HG03066 (cell line): ENCODE measurements around the gene ILF3.
"Not testable (repeated sequence)": the region's sequence is repeated elsewhere in the genome, so short reads cannot be mapped to it uniquely, and the experiment has no call there.

Experiments used
- ATAC-seq: cut with Tn5 transposase; IDR thresholded peaks from one replicate; pipeline ENCODE4 v1.9.1; 2021; ENCODE audit warnings: low read depth; ENCODE audit not compliant: unreplicated experiment

The ILF3 gene

DNA sequence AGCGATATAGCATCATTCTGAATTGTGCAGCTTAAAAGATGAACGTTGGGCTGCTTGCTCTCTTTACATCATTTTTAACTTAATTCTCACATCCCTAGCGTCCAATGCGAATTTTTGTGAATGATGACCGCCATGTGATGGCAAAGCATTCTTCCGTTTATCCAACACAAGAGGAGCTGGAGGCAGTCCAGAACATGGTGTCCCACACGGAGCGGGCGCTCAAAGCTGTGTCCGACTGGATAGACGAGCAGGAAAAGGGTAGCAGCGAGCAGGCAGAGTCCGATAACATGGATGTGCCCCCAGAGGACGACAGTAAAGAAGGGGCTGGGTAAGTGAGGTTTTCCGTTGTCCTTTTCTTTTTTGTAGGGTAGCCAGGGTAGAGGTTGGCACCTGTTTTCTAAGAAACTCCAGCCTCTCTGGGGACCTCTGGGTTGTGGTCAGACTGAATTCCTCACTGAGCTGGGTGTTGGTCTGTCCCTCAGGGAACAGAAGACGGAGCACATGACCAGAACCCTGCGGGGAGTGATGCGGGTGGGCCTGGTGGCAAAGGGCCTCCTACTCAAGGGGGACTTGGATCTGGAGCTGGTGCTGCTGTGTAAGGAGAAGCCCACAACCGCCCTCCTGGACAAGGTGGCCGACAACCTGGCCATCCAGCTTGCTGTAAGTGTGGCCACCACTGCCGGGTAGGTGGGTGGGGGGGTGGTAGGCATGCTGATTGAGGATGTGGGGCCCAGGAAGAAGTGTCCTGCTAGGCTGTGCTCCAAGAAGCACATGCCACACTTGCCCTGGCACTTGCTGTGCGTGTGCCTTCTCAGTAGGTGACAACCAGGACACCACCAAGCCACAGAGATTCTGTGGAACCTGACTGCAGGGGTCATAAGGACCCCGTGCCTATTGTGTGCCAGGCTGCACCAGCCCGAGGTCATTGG lies 17.0 kb downstream of the ILF3 start:
- ATAC-seq = no peak

DNA sequence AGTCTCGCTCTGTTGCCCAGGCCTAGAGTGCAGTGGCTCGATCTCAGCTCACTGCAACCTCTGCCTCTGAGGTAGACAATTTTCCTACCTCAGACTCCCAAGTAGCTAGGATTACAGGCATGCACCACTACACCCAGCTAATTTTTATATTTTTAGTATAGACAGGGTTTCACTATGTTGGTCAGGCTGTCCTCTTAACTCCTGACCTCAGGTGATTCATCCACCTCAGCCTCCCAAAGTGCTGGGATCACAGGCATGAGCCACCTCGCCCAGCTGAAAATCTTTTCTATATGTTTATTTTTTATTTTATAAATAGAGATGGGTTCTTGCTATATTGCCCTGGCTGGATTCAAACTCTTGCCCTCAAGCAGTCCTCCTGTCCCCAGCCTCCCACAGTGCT lies 17.8 kb downstream of the ILF3 start:
- ATAC-seq = not testable (repeated sequence)

DNA sequence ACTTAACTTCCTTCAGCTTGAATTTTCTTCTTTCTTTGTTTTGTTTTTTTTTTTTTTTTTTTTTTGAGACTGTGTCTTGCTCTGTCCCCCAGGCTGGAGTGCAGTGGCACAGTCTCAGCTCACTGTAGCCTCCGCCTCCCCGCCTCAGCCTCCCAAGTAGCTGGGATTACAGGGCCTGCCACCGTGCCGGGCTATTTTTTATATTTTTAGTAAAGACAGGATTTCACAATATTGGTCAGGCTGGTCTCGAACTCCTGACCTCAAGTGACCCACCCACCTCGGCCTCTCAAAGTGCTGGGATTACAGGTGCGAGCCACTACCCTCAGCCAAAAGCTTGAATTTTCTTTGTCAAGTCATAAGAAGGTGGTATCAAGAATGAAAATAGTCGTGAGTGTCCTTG lies 21.1 kb downstream of the ILF3 start:
- not testable (repeated sequence) for ATAC-seq

DNA sequence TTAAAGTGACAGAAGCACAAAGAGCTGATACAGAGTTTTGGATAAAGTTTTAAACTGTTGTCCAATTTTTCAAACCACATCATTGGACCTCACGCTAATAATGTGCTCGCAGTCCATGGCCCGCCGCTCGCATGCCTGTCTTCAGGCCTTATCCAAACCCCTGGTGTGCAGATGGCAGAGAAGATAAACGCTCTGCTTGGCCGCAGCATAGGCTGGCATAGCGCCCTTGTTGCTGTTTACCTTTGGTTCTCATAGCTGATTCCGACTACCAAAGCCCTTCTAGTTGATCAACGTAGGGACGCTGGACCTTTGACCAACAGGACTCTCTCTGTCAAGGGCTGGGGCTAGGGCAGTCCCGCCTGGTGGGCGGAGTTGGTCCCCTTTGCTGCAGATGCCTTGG lies 23.6 kb downstream of the ILF3 start:
- no peak for ATAC-seq

DNA sequence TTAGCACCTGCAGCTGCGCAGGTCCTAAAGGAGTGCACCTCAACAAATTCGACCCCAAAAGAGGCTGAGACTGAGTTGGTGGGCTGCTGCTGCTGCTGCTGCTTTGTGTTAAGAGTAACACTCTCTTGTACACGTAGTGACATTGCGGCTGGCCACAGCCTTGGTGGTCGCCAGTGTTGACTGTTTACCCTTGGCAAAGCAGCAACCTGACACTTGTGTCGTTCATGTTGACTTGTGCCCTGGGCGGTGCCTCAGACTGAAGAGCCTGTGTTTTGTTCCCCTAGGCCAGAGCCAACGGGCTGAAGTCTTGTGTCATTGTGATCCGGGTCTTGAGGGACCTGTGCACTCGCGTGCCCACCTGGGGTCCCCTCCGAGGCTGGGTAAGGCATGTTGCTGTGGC lies 24.7 kb downstream of the ILF3 start:
- no peak for ATAC-seq

DNA sequence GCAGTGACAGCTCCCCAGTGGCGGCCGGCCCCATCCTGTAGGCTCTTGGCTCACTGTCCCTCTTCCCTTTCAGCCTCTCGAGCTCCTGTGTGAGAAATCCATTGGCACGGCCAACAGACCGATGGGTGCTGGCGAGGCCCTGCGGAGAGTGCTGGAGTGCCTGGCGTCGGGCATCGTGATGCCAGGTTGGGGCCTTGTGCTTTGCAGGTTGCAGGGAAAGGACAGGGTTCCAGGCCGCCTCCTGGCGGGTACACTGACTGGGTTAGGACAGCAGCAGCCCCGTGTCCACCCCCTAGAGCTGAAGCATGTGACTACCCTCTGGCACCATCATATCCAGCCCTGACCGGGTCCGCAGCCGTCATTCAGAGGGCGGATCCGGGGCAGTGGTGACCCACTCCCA lies 25.6 kb downstream of the ILF3 start:
- ATAC-seq = no peak

DNA sequence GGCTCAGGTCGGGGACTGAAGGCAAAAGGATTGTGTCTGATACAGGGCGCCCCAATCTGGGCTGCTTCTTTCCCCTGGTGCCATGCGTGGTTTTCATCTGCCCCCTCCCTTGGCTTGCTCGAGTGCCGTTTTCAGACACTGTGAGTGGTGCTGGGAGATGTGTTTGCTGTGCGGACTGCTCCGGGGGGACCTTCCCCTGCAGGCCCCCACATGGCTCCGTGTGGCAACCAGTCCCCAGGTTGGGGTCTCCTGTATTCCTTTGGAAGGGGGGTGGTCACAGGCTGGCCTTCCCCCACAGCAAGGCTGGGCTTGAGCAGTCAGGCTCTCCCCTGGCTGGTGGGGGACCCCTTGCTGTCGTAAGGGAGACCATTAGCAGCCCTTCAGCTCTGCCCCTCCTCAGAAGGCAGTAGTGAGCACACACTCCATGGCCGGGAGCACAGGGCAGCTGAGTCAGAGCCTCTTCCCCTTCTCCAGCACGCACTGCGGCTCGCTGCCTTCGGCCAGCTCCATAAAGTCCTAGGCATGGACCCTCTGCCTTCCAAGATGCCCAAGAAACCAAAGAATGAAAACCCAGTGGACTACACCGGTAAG lies 26.5 kb downstream of the ILF3 start:
- no peak for ATAC-seq

DNA sequence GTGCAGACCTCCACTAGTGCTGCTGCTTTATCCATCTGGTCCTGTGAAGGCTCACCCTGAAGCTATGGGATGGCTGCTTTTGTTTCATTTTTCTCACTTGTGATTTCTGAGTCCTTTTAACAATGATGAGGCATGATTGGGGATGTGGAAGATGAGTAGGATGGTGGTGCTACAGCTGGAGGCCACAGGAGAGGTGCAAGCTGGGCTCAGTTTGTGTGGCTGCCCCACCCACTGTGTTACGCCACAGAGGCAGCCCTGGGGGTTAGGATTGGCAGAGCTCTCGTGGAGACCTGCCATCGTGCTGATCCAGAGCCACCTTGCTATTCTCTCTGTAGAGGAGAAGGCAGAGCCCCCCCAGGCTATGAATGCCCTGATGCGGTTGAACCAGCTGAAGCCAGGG lies 27.5 kb downstream of the ILF3 start:
- ATAC-seq = no peak

DNA sequence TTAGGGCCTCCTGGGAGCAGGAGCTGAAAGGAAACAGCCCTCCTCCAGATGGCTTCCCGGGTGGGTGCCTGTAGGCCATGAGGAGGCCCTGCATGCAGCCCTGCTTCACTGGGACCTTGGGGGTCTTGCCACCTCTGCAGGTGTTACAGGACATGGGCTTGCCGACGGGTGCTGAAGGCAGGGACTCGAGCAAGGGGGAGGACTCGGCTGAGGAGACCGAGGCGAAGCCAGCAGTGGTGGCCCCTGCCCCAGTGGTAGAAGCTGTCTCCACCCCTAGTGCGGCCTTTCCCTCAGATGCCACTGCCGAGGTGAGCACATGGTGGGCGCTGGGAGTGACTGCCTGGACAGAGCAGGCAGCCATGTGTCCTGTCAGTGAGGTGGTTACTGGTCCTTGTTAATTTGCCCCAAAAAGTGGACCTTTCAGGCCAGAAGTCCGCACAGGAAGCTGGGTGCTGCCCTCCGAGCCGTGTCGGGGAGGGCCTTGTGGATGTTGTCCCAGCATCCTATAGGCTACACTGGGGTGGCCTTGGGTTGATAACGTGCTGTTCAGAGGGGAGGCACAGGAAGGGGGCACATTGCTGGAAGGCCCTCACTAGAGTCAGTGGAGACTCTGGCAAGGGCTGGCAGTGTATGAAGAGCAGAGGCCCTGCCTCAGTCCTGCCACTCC lies 28.4 kb downstream of the ILF3 start:
- ATAC-seq = no peak

DNA sequence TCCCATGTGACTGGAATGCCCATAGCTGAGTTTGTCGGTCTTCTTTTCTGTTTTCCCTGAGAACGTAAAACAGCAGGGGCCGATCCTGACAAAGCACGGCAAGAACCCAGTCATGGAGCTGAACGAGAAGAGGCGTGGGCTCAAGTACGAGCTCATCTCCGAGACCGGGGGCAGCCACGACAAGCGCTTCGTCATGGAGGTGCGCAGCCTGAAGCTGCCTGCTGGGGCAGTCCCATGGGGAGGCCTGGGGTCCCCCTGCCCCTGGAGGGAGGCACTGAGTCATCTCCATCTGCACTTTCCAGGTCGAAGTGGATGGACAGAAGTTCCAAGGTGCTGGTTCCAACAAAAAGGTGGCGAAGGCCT lies 28.9 kb downstream of the ILF3 start:
- no peak for ATAC-seq

DNA sequence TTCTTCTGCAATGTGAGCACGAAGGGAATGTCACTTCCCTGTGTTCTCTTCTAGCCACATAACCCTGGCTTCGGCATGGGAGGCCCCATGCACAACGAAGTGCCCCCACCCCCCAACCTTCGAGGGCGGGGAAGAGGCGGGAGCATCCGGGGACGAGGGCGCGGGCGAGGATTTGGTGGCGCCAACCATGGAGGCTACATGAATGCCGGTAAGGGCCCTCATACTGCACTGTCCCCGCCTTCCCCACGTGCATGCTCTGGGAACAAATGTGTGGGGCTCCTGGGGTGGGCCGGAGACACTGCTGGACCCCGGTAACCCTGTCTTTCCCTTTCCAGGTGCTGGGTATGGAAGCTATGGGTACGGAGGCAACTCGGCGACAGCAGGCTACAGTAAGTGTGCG lies 29.4 kb downstream of the ILF3 start:
- ATAC-seq = no peak

DNA sequence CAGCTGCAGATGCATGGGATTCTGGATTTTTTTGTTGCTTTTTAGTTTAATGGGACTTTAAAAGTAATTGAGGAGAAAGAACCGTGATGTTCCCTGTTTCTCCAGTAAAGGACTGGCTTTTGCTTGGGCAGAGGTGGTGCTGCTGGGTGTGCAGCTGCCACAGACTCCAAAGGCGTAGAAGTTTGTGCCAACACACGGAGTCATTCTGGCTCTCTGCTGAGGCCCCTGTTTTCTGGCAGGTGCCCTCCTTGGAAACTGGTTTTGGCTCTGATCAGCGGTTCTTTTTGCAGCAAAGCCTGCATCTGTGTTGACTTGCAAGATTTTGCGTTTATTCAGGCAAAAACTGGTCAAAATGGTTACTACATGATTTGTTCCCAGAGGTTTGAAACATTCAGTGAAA lies 31.1 kb downstream of the ILF3 start:
- ATAC-seq = no peak

DNA sequence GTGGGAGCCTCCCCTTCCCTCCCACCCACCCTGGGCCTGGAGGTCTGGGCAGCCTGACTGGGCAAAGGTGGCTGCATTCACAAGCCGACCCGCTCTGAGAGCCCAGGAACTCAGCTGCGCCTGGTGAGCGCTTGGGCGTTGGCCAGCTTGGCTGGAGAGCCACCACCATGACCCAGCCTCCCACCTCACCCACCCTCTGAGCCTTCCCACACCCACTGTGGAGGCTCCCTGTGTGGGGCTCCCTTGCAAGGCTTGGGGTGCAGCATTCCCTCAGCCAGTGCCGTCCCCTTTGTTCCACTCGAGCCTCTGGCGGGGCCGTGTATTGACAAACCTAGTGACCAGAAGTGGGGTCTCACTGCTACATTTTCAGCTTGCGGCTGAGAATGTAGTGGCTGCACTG lies 32.0 kb downstream of the ILF3 start:
- ATAC-seq = no peak

DNA sequence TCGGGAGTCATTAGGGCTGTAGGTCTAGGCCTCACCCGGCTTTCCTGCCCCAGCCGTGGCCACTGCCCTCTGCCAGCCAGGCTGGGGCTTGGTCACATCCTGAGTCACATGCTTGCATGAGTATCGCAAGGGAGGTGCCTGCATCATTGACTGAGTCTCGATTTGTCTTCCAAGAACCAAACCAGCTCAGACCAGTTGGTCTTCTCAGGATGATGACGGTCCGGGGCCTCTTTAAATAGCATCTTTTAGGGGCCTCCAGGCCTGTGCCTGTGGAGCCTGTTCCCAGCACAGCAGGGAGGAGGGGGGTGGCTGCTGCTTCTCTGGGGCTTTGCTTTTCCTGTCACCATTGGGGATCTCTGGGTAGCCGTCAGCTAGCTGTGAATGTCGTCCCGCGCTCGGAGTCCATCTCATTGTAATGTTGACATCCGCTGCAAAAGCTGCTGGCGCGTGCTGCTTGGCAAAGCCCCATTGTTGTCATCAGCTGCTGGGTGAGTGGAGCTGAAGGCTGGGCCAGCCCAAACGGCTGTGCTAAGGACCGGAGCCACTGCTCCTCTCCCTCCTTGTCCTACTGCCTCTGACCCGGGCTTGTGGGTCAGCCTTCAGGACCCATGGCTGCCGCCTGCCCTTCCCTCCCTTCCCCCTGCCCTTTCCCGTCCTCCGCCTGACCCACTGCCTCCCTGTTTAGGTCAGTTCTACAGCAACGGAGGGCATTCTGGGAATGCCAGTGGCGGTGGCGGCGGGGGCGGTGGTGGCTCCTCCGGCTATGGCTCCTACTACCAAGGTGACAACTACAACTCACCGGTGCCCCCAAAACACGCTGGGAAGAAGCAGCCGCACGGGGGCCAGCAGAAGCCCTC lies 32.7 kb downstream of the ILF3 start:
- no peak for ATAC-seq

DNA sequence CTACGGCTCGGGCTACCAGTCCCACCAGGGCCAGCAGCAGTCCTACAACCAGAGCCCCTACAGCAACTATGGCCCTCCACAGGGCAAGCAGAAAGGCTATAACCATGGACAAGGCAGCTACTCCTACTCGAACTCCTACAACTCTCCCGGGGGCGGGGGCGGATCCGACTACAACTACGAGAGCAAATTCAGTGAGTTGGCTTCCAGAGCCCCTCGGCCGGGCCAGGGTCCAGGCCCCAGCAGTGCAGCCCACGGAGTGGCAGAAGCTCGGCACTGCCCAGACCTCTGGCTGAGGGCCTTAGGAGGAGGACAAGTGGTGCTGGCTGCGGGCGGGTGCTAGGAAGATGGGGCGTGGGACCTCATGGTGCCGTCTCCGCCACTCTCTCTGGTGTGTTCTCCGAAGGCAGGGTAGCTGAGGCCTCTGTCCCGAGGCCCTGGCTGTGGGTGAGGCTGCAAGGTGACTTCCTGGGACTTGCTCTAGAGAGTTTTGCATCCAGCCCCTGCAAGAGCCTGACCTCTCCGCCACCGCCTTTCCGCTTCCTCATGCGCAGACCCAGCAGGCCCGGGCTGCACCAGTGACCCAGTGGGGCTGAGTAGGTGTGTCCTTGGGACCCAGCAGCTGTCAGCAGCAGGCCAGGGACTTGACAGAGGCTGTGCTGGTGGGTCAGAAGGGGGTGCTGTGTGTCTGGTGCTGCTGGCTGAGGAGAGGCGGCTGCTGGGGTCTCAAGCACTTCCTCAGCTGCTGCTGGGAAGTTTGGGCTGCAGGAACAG lies 33.6 kb downstream of the ILF3 start:
- ATAC-seq = no peak

DNA sequence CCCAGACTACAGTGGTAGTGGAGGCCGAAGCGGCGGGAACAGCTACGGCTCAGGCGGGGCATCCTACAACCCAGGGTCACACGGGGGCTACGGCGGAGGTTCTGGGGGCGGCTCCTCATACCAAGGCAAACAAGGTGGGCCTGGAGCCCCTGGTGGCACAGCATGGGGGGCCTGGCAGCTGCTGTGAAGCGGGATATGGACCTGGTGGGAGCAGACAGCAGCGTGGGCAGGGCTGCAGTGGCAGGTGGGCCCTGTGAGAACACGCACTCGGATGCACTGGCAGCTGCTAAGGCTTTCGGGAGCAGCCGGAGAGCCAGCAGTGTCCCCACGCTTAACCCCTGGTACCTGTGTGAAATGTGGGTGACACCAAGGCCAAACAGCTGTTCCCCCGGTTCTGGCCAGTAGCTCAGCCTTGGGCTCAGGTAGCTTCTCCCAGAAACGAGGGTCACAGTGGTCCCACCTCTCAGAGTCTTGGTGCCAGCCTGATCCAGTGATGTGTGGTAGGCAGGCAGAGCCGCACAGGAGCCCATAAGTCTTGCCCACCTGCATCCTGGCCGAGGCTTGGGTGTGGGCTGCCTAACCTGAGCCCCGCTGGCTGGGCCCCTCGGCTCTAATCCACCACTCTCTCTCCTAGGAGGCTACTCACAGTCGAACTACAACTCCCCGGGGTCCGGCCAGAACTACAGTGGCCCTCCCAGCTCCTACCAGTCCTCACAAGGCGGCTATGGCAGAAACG lies 34.6 kb downstream of the ILF3 start:
- no peak for ATAC-seq

DNA sequence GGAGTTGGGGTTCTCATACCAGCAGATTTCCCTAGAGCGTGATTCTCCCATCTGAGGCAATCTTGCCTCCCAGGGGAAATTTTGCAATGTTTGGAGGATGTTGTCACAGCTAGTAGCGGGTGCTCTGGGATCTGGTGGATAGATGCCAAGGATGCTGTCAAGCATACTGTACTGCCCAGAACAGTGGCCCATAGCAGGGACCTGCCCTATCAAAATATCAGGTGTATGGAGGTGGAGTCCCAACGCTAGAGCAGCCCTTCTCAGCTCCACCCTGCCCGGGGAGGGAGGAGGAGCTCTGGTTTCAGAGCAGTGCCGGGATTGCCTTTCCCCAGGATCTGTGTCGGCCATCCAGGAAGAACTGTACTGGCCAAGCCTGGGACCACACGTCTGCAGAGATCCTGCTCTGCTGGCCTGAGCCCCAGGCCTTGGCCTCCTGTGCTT lies 36.2 kb downstream of the ILF3 start:
- ATAC-seq = no peak

DNA sequence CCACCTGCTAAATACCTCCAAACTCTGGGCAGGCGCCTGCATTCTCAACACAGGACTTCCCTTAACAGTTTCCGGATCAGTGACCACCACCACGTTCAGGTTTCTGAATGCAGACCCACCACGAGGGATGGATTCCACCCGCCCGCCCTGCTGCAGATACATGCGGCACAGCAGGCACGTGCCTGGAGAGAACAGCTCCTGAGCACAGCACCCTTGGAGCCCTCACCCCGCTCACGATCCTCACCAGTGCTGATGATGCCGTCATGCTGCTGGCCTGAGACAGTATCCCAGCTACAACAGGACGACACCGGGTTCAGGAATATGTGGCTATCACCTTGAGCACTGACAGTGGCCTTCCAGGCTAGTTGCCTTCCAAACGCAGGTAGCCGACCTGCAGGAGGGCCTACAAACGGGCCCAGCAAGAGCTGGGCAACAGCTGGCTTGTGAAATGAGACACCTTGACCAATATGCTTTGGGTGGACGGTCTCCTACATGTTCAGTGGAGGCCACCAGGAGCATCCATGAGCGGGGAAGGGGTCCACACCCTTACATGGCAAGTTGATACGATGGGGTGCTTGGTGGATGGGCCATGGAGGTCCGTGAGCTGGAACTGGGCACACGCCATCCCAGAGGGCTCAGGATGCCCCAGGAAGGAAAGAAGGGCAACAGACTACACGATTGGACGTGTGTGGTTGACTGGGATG lies 37.2 kb downstream of the ILF3 start:
- ATAC-seq = no peak

DNA sequence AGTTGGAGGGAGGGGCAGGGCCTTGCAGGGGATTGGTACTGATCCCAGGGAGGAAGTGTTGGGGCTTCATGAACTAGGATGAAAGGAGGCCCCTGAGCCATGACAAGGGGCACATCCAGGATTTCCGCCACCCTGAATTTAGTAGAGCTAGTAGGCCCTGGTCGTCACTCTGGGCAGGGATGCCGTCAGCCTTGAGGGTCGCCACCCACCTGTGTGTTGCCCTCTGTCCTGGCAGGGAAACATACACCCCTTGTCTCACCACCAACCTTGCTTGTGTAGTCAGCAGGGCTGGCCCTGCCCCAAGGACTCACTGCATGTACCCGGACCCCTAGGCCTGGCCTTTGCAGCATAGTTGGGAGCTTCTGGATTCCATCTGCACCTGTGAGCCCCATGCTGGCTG lies 37.7 kb downstream of the ILF3 start:
- no peak for ATAC-seq
